HEK293 (cell line): ENCODE data around the gene RIN3.
A peak's percentile ranks its signal among the peaks of the same experiment; 100 is the strongest.

Experiments
- CTCF ChIA-PET: fragments of 350-600 bp; formaldehyde crosslinking; extraction: SDS; loops from one replicate; lab custom pipeline; 2021; ENCODE audit warnings: antibody characterized with exemption; lab: Yijun Ruan, JAX
- POLR2A ChIA-PET: fragments of 300-600 bp; formaldehyde crosslinking; extraction: SDS; loops from one replicate; lab custom pipeline; 2020; ENCODE audit warnings: antibody characterized with exemption, inconsistent platforms; lab: Yijun Ruan, JAX
- H3K27ac ChIP-seq: fragments of 200-500 bp; sonication (Bioruptor generic); 2 replicates; pipeline ENCODE4 v1.5.1; 2014; ENCODE audit warnings: low read depth, low read length, control low read depth, inconsistent platforms; ENCODE audit errors: extremely low read depth
- H3K36me3 ChIP-seq, 2 experiments: fragments of 200-500 bp in 1 of 2; sonication (Bioruptor generic) in 1 of 2; 1 replicate in 1 of 2; 2 replicates in 1 of 2; pipeline ENCODE4 v1.5.1; 2014 to 2017; ENCODE audit warnings: inconsistent platforms in 2 of 2, low read length in 2 of 2; ENCODE audit not compliant: control insufficient read depth in 2 of 2, insufficient read depth in 1 of 2
- H3K4me1 ChIP-seq: fragments of 200-500 bp; sonication (Bioruptor generic); 2 replicates; pipeline ENCODE4 v1.5.1; 2014; ENCODE audit warnings: mild to moderate bottlenecking, low read length, inconsistent platforms; ENCODE audit not compliant: control insufficient read depth, insufficient read depth
- H3K4me3 ChIP-seq: 2 replicates; pipeline ENCODE4 v1.5.1; 2011; ENCODE audit warnings: low read depth, mild to moderate bottlenecking, control low read depth, low read length, moderate library complexity
- H3K9me3 ChIP-seq: fragments of 200-500 bp; sonication (Bioruptor generic); 2 replicates; pipeline ENCODE4 v1.5.1; 2014; ENCODE audit warnings: low read depth, low read length, inconsistent platforms; ENCODE audit not compliant: control insufficient read depth, insufficient read depth
- BCL11A ChIP-seq: fragments of 450-650 bp; formaldehyde crosslinking; IDR thresholded peaks from 2 replicates; pipeline ENCODE4 v1.5.1; 2016; ENCODE audit warnings: low read depth, missing biosample characterization, missing genetic modification characterization
- GLIS2 ChIP-seq: fragments of 450-650 bp; formaldehyde crosslinking; IDR thresholded peaks from 2 replicates; pipeline ENCODE4 v1.5.1; 2016; ENCODE audit warnings: missing biosample characterization, missing genetic modification characterization
- OSR2 ChIP-seq: fragments of 450-650 bp; formaldehyde crosslinking; IDR thresholded peaks from 2 replicates; pipeline ENCODE4 v1.5.1; 2016; ENCODE audit warnings: missing biosample characterization, missing genetic modification characterization
- OVOL3 ChIP-seq: fragments of 450-650 bp; formaldehyde crosslinking; IDR thresholded peaks from 2 replicates; pipeline ENCODE4 v1.5.1; 2016; ENCODE audit warnings: missing biosample characterization, missing genetic modification characterization
- SP2 ChIP-seq: fragments of 450-650 bp; formaldehyde crosslinking; IDR thresholded peaks from 2 replicates; pipeline ENCODE4 v1.5.1; 2016; ENCODE audit warnings: missing biosample characterization, missing genetic modification characterization
- SP7 ChIP-seq: fragments of 450-650 bp; formaldehyde crosslinking; IDR thresholded peaks from 2 replicates; pipeline ENCODE4 v1.5.1; 2016; ENCODE audit warnings: missing biosample characterization, missing genetic modification characterization
- YY1 ChIP-seq: fragments of 450-650 bp; formaldehyde crosslinking; IDR thresholded peaks from 2 replicates; pipeline ENCODE4 v1.5.1; 2018; ENCODE audit warnings: missing biosample characterization, missing genetic modification characterization
- ZBTB21 ChIP-seq: fragments of 450-650 bp; formaldehyde crosslinking; IDR thresholded peaks from 2 replicates; pipeline ENCODE4 v1.5.1; 2017; ENCODE audit warnings: missing biosample characterization, missing genetic modification characterization
- ZIC2 ChIP-seq: fragments of 450-650 bp; formaldehyde crosslinking; IDR thresholded peaks from 2 replicates; pipeline ENCODE4 v1.5.1; 2016; ENCODE audit warnings: missing biosample characterization, missing genetic modification characterization
- ZNF112 ChIP-seq: fragments of 450-650 bp; formaldehyde crosslinking; IDR thresholded peaks from 2 replicates; pipeline ENCODE4 v1.5.0; 2017; ENCODE audit warnings: missing biosample characterization, missing genetic modification characterization
- ZNF133 ChIP-seq: fragments of 450-650 bp; formaldehyde crosslinking; IDR thresholded peaks from 2 replicates; pipeline ENCODE4 v1.5.1; 2016; ENCODE audit warnings: missing biosample characterization, missing genetic modification characterization
- ZNF16 ChIP-seq: fragments of 450-650 bp; formaldehyde crosslinking; IDR thresholded peaks from 2 replicates; pipeline ENCODE4 v1.5.1; 2016; ENCODE audit warnings: low read depth, missing biosample characterization, missing genetic modification characterization
- ZNF174 ChIP-seq: fragments of 450-650 bp; formaldehyde crosslinking; IDR thresholded peaks from 2 replicates; pipeline ENCODE4 v1.5.0; 2017; ENCODE audit warnings: missing biosample characterization, mild to moderate bottlenecking, missing genetic modification characterization
- ZNF184 ChIP-seq: fragments of 450-650 bp; IDR thresholded peaks from 2 replicates; pipeline ENCODE4 v1.5.1; 2018; ENCODE audit warnings: missing biosample characterization, mild to moderate bottlenecking, missing genetic modification characterization
- ZNF23 ChIP-seq: fragments of 450-650 bp; formaldehyde crosslinking; IDR thresholded peaks from 2 replicates; pipeline ENCODE4 v1.5.1; 2016; ENCODE audit warnings: missing biosample characterization, missing genetic modification characterization, borderline replicate concordance
- ZNF302 ChIP-seq: fragments of 450-650 bp; formaldehyde crosslinking; IDR thresholded peaks from 2 replicates; pipeline ENCODE4 v1.5.1; 2016; ENCODE audit warnings: missing biosample characterization, missing genetic modification characterization, low read depth
- ZNF354C ChIP-seq: fragments of 450-650 bp; formaldehyde crosslinking; IDR thresholded peaks from 2 replicates; pipeline ENCODE4 v1.5.1; 2016; ENCODE audit warnings: missing biosample characterization, missing genetic modification characterization, low read depth, borderline replicate concordance
- ZNF391 ChIP-seq: fragments of 450-650 bp; formaldehyde crosslinking; IDR thresholded peaks from 2 replicates; pipeline ENCODE4 v1.5.1; 2016; ENCODE audit warnings: low read depth, missing biosample characterization, missing genetic modification characterization, borderline replicate concordance
- ZNF514 ChIP-seq: fragments of 450-650 bp; formaldehyde crosslinking; IDR thresholded peaks from 2 replicates; pipeline ENCODE4 v1.5.1; 2016; ENCODE audit warnings: missing biosample characterization, missing genetic modification characterization
- ZNF521 ChIP-seq: fragments of 450-650 bp; formaldehyde crosslinking; IDR thresholded peaks from 2 replicates; pipeline ENCODE4 v1.5.1; 2017; ENCODE audit warnings: missing biosample characterization, mild to moderate bottlenecking, missing genetic modification characterization
- ZNF596 ChIP-seq: fragments of 450-650 bp; IDR thresholded peaks from 2 replicates; pipeline ENCODE4 v1.5.0; 2018; ENCODE audit warnings: missing biosample characterization, mild to moderate bottlenecking, missing genetic modification characterization, moderate library complexity
- ZNF624 ChIP-seq: fragments of 450-650 bp; formaldehyde crosslinking; IDR thresholded peaks from 2 replicates; pipeline ENCODE4 v1.5.1; 2017; ENCODE audit warnings: missing biosample characterization, missing genetic modification characterization
- ZNF645 ChIP-seq: fragments of 450-650 bp; formaldehyde crosslinking; IDR thresholded peaks from 2 replicates; pipeline ENCODE4; 2016; ENCODE audit warnings: missing biosample characterization, missing genetic modification characterization
- ZNF658 ChIP-seq: fragments of 450-650 bp; formaldehyde crosslinking; IDR thresholded peaks from 2 replicates; pipeline ENCODE4; 2016; ENCODE audit warnings: missing biosample characterization, missing genetic modification characterization
- ZNF660 ChIP-seq: fragments of 450-650 bp; IDR thresholded peaks from 2 replicates; pipeline ENCODE4 v1.5.1; 2018; ENCODE audit warnings: missing biosample characterization, mild to moderate bottlenecking, missing genetic modification characterization
- ZNF837 ChIP-seq: fragments of 450-650 bp; formaldehyde crosslinking; IDR thresholded peaks from 2 replicates; pipeline ENCODE4 v1.5.1; 2016; ENCODE audit warnings: missing biosample characterization, missing genetic modification characterization
- ZNF843 ChIP-seq: fragments of 450-650 bp; formaldehyde crosslinking; IDR thresholded peaks from 2 replicates; pipeline ENCODE4 v1.5.1; 2016; ENCODE audit warnings: missing biosample characterization, missing genetic modification characterization
- ZSCAN16 ChIP-seq: fragments of 450-650 bp; formaldehyde crosslinking; IDR thresholded peaks from 2 replicates; pipeline ENCODE4 v1.5.1; 2016; ENCODE audit warnings: missing biosample characterization, missing genetic modification characterization
- TF ChIP-seq, protein P1 (sequence below): IDR thresholded peaks from 2 replicates; pipeline ENCODE4 v1.6.1; 2011; ENCODE audit warnings: mild to moderate bottlenecking, low read depth, low read length, borderline replicate concordance
- TF ChIP-seq, protein P2 (sequence below): fragments of 450-650 bp; formaldehyde crosslinking; IDR thresholded peaks from 2 replicates; pipeline ENCODE4 v1.5.1; 2016; ENCODE audit warnings: missing biosample characterization, missing genetic modification characterization

RIN3 gene

DNA sequence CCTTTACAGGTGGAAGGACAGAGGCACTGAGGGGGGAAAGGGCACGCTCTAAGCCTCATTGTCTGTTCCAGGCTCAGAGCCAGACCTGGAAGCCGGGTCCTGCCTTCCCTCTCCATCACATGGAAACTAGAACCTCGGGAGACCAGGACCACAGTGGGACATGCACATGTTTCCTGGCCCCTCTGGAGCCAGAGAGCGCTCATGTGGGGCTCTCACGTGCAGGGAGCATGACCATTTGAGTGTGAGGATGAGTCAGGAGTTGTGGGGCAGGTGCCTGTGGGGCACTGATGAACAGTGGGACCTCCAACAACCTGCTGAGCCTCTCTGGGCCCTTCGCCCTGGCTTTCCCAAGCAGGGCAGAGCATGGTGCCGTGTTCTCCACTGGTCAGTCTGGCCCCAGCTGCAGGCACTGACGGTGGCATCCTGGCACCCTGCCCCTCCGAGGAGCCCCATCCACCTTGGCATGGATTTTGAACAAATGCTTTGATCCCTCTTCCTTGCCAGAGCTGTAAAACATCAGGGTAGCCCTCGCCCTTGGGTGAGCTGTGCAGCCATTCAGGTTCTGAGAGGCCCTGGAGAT is 100.2 kb downstream of the RIN3 start:
- no peak overlapping the region for H3K4me3 ChIP-seq
- no peaks in the 10 kb centered on the region for H3K9me3 ChIP-seq
- no peaks in the 10 kb centered on the region for H3K36me3 ChIP-seq
- no peaks in the 10 kb centered on the region for H3K4me1 ChIP-seq
- no peak overlapping the region for H3K27ac ChIP-seq
- POLR2A ChIA-PET = no interaction called here
- TF ChIP-seq SP2 (tag by site-specific recombination) (no peak), ZNF660 (tag by site-specific recombination) (no peak), ZNF837 (tag by site-specific recombination) (no peak), ZNF112 (tag by site-specific recombination) (no peak), ZNF514 (tag by site-specific recombination) (no peak), SP7 (no peak), ZNF658 (tag by site-specific recombination) (no peak), ZIC2 (peak; percentile 60), OSR2 (tag by site-specific recombination) (no peak)
- CTCF ChIA-PET = interaction anchor here (0.6 to 1.4 kb wide), 11 partner anchors 8 to 1064 kb away, joined by 3 to 10 read pairs (median 4); no protein-coding TSS in a partner anchor

- H3K36me3 ChIP-seq = no peaks in the 10 kb centered on the region
- H3K9me3 ChIP-seq = no peaks in the 10 kb centered on the region
- ChIA-PET POLR2A (no interaction called here), CTCF (interaction anchor here (0.5 to 0.6 kb wide), 2 partner anchors 9 to 485 kb away, joined by 3 to 7 read pairs; no protein-coding TSS in a partner anchor)
- TF ChIP-seq ZIC2 = peak; percentile 32; the same call in 1 of the 2 replicates
- no peak for TF ChIP-seq ZBTB21 (tag by site-specific recombination)
- no peaks in the 10 kb centered on the region for H3K4me1 ChIP-seq
- H3K4me3 ChIP-seq = no peak overlapping the region
- no peak overlapping the region for H3K27ac ChIP-seq
These were observed 101.9 kb downstream of the RIN3 start for GRCh38 chr14:92615451-92615850.

- CTCF ChIA-PET = interaction anchor here (0.6 kb wide), 1 partner anchor 8 kb away, joined by 3 read pairs; no protein-coding TSS in a partner anchor
- POLR2A ChIA-PET = no interaction called here
- H3K9me3 ChIP-seq = no peaks in the 10 kb centered on the region
These were observed 102.6 kb downstream of the RIN3 start for GRCh38 chr14:92616178-92616577.

GRCh38 chr14:92617581-92617980 is 104.0 kb downstream of the RIN3 start:
- Histone ChIP-seq H3K36me3 (no peaks in the 10 kb centered on the region), H3K27ac (no peak overlapping the region), H3K4me1 (no peaks in the 10 kb centered on the region), H3K4me3 (no peak overlapping the region), H3K9me3 (no peaks in the 10 kb centered on the region)
- ChIA-PET CTCF (no interaction called here), POLR2A (no interaction called here)
- TF ChIP-seq ZNF354C (tag by site-specific recombination) (no peak), BCL11A (tag by site-specific recombination) (no peak), ZNF23 (tag by site-specific recombination) (no peak), ZNF112 (tag by site-specific recombination) (no peak), ZNF174 (tag by site-specific recombination) (no peak), ZNF391 (no peak), ZNF645 (no peak), ZNF660 (tag by site-specific recombination) (no peak), SP7 (no peak), ZNF302 (tag by site-specific recombination) (no peak), YY1 (tag by site-specific recombination) (no peak), ZNF16 (tag by site-specific recombination) (no peak)

More at GRCh38 chr14:92616178-92616577, 102.6 kb downstream of the RIN3 start:
- no peak overlapping the region for H3K27ac ChIP-seq
- no peak overlapping the region for H3K4me3 ChIP-seq
- no peaks in the 10 kb centered on the region for H3K4me1 ChIP-seq
- no peaks in the 10 kb centered on the region for H3K36me3 ChIP-seq
- no peak for TF ChIP-seq OVOL3 (tag by site-specific recombination)
- TF ChIP-seq, protein P1, sequence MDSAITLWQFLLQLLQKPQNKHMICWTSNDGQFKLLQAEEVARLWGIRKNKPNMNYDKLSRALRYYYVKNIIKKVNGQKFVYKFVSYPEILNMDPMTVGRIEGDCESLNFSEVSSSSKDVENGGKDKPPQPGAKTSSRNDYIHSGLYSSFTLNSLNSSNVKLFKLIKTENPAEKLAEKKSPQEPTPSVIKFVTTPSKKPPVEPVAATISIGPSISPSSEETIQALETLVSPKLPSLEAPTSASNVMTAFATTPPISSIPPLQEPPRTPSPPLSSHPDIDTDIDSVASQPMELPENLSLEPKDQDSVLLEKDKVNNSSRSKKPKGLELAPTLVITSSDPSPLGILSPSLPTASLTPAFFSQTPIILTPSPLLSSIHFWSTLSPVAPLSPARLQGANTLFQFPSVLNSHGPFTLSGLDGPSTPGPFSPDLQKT = no peak
- TF ChIP-seq ZNF521 (tag by site-specific recombination) = no peak
- no peak for TF ChIP-seq ZNF624 (tag by site-specific recombination)
- TF ChIP-seq, protein P2, sequence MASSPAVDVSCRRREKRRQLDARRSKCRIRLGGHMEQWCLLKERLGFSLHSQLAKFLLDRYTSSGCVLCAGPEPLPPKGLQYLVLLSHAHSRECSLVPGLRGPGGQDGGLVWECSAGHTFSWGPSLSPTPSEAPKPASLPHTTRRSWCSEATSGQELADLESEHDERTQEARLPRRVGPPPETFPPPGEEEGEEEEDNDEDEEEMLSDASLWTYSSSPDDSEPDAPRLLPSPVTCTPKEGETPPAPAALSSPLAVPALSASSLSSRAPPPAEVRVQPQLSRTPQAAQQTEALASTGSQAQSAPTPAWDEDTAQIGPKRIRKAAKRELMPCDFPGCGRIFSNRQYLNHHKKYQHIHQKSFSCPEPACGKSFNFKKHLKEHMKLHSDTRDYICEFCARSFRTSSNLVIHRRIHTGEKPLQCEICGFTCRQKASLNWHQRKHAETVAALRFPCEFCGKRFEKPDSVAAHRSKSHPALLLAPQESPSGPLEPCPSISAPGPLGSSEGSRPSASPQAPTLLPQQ (tag by site-specific recombination) = no peak
- no peak for TF ChIP-seq ZNF660 (tag by site-specific recombination)
- TF ChIP-seq ZNF184 (tag by site-specific recombination) = no peak
- no peak for TF ChIP-seq GLIS2 (tag by site-specific recombination)
- no peak for TF ChIP-seq ZNF596 (tag by site-specific recombination)
- no peak for TF ChIP-seq ZNF112 (tag by site-specific recombination)
- TF ChIP-seq ZNF133 (tag by site-specific recombination) = no peak
- TF ChIP-seq ZNF843 (tag by site-specific recombination) = no peak
- TF ChIP-seq ZSCAN16 = no peak
- TF ChIP-seq ZNF354C (tag by site-specific recombination) = no peak
